Measurements from ENCODE around the gene TOR4A. TPM values are rescaled to one million over a fixed set of nuclear protein-coding genes. Genes with fewer than 3 reads are reported as not detected.

Gene TOR4A
- total RNA-seq, 1 donor from 2014 or later: 48.5 TPM

- no peak for DNase-seq (ENCODE audit: low read depth)
- H3K4me3 ChIP-seq (ENCODE audit: low read depth, low read length): no peak overlapping the region
- no peak for TF ChIP-seq CTCF (conservative IDR thresholded peaks at IDR 0.05; ENCODE audit: low read depth, low read length)
Measured at GRCh38 chr9:137275588-137276472, 1.7 kb upstream of the TOR4A start.

- no peak for TF ChIP-seq CTCF (conservative IDR thresholded peaks at IDR 0.05; ENCODE audit: low read depth, low read length)
- DNase-seq (ENCODE audit: low read depth): no peak
- H3K4me3 ChIP-seq (ENCODE audit: low read depth, low read length): peak overlapping the region; percentile 69
Measured at GRCh38 chr9:137276473-137277328, 825 bp upstream of the TOR4A start.

- H3K4me3 ChIP-seq (ENCODE audit: low read depth, low read length): peak overlapping the region; percentile 69
- no peak for DNase-seq (ENCODE audit: low read depth)
- no peak for TF ChIP-seq CTCF (conservative IDR thresholded peaks at IDR 0.05; ENCODE audit: low read depth, low read length)
Measured at GRCh38 chr9:137278061-137278701, 655 bp downstream of the TOR4A start.

- peak overlapping the region; percentile 69 for H3K4me3 ChIP-seq (ENCODE audit: low read depth, low read length)
- DNase-seq (ENCODE audit: low read depth): no peak
- TF ChIP-seq CTCF (conservative IDR thresholded peaks at IDR 0.05; ENCODE audit: low read depth, low read length): no peak
Measured at GRCh38 chr9:137278721-137279711, 1.5 kb downstream of the TOR4A start.

GRCh38 chr9:137279741-137280473 is 2.4 kb downstream of the TOR4A start:
- no peak for TF ChIP-seq CTCF (conservative IDR thresholded peaks at IDR 0.05; ENCODE audit: low read depth, low read length)
- H3K4me3 ChIP-seq (ENCODE audit: low read depth, low read length): no peak overlapping the region

More at GRCh38 chr9:137279741-137280473, 2.4 kb downstream of the TOR4A start:
- no peak for DNase-seq (ENCODE audit: low read depth)

All from epithelial cell of proximal tubule (primary cell).